Forelimb muscle (tissue), 1 donor: ENCODE measurements around the gene PRELP. TPM values are rescaled to one million over a fixed set of nuclear protein-coding genes. Genes with fewer than 3 reads are reported as not detected.
"Not testable (repeated sequence)": the region's sequence is repeated elsewhere in the genome, so short reads cannot be mapped to it uniquely, and the experiment has no call there.

Source experiments
- DNase-seq: peaks from one replicate; pipeline ENCODE4 v3.0.0-alpha.2; 2013; ENCODE audit warnings: low read depth
- polyA plus RNA-seq: library from polyadenylated mRNA; unstranded; fragments of 120-200 nt; gene quantifications from one replicate; pipeline ENCODE4 v1.2.1, GENCODE V29; 2013; ENCODE audit not compliant: insufficient read length

PRELP gene
- polyA plus RNA-seq, 1 donor, result 1.5 TPM

DNA sequence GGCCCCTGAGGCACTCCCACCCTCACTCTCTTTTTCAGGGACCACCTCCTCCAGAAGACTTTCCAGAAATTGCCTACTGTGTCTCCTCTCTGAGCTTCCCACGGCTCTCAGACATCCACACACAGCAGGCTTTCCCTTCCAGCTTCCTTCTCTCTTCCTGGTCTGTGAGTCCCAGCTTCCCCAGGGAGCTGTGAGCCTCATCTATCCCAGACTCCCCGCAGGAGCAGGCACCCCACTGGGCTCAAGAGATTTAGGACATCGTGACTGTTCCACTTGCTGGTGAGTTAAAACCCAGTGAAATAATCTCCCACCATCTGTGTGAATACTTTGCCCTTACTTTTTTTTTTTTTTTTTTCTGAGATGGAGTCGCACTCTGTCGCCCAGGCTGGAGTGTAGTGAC is 22.0 kb upstream of the PRELP start:
- no peak for DNase-seq

DNA sequence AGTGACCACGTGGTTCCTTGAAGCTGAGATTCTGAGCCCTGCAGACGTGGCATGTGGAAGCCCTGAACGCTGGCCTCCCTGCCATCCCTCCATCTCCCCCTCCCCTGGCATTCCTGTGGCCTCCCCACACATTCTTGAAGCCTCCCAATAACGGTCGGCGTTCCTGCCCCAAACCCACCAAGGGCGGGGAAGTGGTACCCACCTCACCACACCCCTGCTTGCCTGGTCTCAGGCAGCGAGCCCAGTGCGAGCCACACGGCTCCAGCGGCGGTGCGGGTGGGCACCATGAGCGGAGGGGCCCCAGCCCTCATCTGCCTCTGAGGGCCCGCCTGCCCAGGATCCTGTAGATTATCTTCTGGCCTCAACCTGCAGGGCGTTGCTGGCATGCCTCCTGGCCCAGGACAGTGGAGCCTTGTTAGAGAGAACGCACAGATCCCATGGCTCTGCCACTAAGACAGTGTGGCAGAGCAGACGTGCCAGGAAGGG is 20.6 kb upstream of the PRELP start:
- DNase-seq, result no peak

DNA sequence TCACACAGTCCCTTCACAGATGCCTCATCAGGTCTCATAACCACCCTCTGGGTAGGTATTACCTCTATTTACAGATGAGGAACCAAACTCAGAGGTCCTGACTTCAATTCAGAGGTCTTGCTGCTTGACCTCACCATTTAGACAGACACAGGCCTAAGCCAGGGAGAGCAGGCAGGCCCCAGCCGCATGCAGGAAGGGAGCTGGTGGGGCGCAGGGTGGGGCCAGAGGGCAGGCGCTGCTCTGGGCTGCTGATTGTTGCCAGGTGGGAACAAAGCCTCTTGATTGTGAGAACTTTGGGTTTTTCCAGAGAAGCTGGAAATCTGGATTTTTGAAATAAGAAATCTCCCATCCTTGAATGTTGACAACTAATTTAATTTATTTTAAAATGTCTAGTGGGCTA is 19.9 kb upstream of the PRELP start:
- no peak for DNase-seq

DNA sequence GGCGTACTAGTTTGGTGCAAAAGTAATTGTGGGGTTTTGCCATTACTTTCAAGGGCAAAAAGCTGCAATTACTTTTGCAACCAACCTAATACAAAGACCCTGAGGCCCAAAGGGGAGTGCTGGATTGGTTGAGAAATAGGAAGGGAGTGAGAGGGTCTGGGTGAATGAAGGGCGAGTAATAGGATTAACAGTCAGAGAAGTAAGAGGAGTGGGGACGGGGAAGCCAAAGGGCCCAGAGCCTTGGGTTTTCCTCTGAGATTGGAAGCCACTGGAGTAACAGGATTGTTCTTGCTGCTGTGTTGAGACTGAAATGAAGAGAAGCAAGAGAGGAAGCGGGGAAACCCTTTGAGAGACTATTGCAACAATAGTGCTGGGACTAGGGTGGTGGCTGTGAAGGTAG is 19.0 kb upstream of the PRELP start:
- no peak for DNase-seq

DNA sequence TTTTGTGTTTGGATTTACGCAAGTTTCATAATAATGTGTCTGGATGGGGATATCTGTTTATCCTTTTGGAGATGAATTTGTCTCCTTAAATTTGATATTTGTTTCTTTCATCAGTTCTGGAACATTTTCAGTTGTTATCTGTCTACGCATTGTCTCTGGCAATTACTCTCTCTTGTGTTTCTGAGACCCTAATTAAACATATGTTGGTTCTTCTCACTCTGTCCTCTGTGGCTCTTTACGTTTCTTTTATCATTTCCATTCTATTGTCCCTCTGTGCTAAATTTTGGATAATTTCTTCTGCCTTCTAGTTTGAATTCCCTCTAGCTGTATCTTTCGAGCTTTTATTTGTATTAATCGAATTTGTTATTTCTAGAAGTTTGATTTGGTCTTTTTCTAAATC is 17.5 kb upstream of the PRELP start:
- DNase-seq, result no peak

DNA sequence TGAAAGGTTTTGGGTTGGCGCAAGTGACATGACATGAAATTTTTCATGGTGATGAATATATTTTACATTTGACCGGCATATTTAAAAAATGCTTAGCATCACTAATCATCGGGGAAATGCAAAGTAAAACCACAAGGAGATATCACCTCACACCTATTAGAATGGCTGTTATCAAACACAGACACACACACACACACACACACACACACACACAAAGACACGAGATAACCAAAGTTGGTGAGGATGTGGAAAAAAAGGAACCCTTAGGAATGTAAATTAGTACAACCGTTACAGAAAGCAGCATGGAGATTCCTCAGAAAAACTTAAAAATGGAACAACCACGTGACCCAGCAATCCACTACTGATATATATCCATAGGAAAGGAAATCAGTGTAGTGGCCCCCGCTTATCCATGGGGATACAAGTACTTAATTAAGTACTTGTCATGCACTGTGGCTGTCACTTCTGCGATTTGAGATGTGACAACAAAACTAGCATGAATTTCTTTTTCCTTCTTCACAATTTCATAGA is 15.9 kb upstream of the PRELP start:
- DNase-seq, result no peak

DNA sequence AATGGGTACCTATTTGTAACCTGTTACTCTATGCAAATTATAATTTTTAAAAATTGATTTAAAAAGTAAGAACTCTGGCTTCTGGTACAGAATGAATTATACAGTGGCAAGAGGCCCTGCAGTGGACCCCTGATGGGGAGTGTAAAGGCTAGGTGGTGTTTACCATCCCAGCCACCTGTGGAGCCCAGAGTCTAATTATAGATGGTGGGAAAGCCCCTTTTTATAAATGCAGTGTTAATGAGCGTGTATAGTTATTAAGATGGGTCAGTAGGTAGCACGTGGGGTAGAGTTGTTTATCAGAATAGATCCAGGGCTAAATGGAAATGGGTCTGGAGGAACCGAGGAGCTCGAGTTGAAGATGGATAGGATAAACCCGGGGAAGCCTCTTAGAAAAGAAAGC is 13.9 kb upstream of the PRELP start:
- no peak for DNase-seq

DNA sequence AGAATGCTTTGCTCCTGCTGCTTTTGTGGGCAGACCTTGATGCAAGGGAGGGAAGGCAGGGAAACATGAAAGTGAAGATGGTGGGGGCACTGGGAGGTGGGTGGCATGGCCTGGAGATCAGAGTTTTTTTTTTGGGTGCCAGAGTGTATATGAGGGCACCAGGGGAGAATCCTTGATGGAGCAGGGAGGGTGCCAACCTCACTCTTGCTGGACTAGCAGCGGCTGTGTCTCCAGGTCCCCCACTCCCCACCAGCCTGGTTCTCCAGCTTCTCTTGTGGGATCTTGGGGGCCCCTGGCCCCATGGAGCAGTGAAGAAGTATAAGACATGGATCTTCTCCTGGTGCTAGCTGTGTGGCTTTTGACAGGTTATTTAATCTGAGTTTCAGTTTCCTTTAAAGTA is 13.5 kb upstream of the PRELP start:
- DNase-seq, result no peak

DNA sequence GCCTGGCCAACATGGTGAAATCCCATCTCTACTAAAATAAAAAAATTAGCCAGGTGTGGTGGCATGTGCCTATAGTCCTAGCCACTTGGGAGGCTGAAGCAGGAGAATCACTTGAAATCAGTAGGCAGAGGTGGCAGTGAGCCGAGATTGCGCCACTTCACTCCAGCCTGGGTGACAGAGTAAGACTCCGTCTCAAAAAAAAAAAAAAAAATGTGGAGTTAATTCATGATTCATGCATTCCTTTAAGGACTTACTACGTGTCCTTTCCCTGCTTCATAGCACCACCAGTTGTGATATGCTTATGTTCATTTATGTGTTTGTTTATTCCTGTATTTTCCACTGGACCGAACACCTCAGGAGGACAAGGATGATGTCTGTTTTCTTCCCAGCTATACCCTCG is 12.7 kb upstream of the PRELP start:
- DNase-seq, result no peak

DNA sequence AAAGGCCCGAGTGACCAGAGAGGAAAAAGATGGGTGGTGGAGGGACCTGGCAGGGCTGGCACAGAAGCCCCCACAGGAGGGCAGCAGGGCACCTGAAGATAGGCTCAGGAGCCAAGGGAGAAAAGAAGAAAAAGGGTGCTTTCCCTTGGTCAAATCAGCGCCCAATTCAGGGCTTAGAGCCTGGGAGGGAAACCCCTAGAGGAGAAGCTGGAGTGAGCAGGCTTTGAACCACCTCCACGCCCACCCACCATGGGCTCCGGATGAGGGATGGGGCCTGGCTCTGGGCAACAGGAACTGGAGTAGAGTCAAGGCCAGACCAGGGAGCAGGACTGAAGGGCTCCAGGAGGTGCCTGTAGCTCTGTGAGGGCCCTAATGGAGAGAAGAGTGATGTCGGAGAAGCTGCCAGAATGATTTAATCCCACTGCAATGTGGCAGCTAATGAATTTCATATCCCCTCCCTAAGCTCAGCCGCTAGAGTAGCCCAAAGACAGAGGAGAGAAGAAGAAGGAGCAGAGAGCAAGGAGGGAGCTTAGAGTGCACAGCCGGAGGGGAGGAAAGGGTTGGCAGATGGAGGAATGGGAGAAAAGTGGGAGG is 12.0 kb upstream of the PRELP start:
- DNase-seq, result no peak

DNA sequence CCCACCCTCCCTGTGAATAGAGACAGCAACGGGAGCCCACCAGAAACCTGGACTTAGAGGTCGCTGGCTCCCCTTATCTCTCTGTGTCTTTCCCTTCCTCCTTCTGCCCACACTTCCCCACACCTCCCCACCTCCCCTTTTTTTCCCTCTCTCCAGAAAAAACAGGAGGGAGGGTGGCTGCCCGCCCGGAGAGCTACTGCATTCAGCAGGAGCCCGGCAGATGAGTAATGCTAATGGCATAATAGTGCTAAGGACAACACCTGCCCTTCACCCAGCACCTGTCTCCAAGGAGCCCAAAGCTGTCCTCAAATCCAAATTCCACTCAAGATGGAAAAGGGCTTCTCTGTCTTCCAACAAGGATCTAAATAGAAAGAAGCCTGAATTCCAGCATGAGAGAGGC is 11.4 kb upstream of the PRELP start:
- DNase-seq, result no peak

DNA sequence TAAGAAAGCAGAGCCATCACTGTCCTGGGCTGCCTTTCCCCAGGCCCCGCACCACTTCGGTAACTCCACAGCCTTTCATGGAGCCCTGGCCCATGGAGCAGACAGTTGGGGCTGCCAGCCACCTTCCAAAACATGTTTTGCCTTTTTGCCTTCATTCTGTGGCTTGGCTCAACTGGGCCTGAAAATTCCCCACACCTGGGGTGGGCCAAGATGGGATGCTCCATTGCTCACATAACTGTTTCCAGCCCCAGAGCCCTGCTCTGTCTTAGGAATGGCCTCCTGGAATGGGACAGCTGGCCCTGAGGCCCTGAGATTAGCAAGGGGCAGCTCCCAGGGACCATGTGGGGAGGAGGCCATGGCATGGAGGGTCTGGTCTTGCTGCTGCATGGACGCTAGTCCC is 10.9 kb upstream of the PRELP start:
- DNase-seq, result no peak

DNA sequence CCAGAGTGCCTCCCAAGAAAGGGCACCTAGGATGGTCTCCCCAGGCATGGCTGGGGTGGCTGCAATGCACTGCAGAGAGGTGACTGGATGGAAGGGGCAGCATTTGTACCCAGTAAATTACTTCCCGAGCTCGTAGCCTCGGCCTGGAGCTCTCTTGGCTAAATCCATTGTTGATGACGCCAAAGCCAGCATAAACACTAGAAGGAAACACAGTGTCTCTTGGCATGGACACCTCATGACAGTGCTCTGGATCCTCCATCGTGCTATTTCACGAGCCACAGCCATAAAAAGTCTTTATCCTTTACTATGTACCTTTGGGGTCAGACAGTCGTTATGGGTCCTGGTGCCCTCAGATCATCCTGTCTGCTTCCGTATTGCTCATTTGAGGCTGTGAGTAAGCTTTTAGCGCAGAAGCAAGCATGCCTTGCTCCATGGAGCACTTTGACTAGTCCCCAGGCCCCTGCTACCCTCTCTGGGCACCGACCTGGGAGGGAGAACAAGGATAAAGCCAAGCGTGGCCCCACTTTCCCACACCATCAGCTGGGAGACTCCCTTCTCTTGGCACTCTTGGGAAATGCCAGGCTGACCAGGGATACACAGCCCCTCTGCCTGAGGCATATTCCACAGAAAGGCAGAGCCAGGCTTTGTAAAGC is 10.3 kb upstream of the PRELP start:
- DNase-seq, result no peak

DNA sequence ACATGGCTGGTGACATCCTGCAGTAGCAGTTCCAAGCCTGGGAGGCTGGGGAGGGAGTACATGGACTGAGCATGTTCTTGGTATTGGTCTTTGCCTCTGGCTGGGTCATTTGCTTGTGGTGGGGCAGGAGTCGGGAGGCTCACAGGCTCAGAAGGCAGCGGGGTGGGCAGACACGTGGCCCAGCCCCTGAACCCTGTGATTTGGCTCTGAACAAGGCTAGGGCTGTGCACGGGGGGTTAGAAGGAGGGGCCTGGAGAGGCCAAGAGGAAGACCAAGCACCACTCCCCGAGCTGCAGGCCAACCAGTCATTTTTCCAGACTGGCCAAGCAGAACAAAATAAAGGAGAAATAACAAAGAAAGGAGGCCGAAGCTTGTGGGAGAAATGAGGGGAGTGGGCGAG is 9.7 kb upstream of the PRELP start:
- no peak for DNase-seq

DNA sequence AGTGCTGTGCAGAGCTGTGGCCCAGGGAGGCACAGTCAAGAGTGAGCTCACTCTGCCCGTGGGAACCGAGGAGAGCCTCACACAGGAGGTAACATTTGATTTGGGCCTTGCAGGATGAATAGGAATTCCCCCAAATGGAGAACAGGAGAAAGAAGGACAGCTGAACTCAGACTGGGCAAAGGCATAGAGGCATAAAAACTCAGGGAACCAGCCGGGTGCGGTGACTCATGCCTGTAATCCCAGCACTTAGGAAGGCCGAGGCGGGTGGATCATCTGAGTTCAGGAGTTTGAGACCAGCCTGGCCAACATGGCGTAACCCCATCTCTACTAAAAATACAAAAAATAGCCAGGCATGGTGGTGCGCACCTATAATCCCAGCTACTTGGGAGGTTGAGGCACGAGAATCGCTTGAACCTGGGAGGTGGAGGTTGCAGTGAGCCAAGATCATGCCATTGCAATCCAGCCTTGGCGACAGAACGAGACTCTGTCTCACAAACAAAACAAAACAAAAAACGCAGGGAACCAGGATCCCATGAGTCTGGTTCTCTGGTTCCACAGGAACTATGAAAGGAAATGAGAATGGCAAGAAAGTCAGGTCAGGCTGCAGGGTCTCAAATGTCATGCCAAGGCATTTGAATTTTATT is 8.6 kb upstream of the PRELP start:
- DNase-seq, result not testable (repeated sequence)

DNA sequence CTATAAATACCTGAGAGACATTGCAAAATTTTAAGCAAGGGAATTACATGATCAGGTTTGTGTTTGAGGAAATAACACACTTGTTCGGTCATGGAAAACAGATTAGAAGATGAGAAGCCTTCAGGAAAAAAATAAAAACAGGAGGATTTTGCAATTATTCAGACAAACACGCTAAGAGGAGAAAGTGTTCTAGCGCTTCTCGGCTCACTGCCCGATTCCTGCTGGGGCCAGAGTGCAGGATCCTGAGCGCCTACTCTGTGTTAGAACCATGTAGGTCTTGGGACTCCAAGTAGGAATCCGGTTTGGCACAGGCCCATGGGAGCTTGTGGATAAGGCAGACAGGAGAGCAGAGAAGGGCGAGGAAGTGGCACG is 8.1 kb upstream of the PRELP start:
- DNase-seq, result no peak

DNA sequence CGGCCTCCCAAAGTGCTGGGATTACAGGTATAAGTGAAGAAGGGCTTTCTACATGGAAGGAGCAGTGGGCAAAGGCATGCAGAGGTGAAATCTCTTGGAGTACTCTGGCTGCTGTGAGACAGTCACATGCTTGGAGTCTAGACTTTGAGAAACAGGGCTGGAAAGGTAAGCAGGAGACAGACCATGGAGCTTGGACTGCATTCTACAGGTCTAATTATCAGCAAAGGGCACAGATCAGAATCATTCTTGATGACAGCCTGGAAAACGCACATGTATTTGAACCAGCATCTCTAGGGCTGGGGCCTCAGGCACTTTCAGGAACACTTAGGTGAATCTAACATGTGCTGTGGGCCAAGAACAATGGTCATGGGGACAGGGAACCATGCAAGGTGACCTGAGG is 7.3 kb upstream of the PRELP start:
- no peak for DNase-seq

DNA sequence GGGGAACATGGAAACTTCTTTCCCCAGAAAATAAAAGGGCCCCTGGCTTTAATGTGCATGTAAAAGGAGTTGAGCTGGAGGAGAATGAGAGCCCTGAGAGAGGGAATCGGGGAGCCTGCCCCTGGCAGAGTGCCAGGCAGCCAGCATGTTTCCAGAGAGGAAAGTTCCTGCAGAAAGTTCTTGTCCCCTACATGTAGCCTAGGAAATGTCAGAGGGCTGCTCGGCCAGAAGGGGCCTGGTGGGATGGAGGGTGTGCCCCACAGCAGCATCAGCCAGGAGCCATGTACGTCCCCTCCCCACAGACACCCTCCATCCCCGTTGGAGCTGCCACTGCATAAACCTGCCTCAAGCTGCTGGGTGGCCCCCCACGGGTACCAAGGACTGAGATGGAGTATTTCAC is 5.4 kb upstream of the PRELP start:
- no peak for DNase-seq

DNA sequence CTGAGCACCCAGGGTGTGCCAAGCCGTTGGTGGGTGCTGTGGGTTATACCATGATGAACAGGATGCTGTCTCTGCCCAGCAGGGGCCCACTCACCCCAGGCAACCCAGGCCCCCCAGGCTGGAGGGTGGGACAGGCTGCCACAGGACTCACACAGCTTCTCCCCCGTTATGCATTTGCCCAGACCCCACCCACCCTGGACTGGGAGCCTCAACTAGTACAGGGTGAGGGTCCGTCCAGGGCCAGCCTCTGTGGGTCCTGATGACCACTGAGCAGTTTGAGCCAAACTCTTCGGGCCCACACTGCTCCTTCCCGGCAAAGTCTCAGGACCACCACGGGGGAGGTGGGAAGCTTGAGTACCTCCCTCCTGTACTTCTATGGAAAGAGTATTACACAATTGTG is 3.8 kb upstream of the PRELP start:
- no peak for DNase-seq

DNA sequence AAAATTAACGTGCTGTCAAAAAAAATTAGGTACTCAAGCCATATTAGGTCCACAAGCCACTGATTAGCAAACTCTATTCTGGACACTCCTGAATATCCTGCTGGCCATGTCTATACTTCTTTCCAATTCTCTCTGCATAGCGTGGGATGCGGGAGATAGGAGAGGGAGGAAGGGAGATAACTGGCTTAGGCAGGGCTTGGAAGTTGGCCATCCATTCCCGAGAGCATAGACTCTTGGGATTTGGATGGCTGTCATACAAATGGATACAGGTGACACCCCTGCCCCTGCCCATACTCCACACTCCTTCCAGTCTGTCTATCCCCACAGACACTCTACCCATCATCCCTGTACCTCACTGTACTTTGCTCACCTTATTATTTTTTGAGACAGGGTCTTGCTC is 2.3 kb upstream of the PRELP start:
- no peak for DNase-seq

DNA sequence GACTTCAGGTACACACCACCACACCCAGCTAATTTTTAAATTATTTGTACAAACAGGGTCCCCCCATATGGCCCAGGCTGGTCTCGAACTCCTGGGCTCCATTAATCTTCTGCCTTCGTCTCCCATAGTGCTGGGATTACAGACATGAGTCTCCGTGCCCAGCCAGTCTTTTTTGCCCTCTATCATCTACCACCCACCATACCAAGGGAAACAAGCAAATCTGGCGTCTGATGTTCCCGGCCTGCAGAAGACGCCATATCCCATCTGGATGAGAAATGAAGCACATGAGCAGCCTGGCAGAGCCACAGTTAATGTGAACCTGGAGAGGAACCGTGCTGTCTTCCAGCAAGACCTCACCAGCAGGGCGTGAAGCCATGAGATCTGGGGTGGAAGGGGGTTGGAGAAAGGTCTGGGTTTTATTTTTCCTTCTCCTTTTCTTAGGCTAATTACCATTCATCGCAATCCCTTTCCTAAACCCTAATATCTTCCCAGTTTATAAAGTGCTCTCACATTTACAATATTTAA is 1.8 kb upstream of the PRELP start:
- DNase-seq, result no peak

DNA sequence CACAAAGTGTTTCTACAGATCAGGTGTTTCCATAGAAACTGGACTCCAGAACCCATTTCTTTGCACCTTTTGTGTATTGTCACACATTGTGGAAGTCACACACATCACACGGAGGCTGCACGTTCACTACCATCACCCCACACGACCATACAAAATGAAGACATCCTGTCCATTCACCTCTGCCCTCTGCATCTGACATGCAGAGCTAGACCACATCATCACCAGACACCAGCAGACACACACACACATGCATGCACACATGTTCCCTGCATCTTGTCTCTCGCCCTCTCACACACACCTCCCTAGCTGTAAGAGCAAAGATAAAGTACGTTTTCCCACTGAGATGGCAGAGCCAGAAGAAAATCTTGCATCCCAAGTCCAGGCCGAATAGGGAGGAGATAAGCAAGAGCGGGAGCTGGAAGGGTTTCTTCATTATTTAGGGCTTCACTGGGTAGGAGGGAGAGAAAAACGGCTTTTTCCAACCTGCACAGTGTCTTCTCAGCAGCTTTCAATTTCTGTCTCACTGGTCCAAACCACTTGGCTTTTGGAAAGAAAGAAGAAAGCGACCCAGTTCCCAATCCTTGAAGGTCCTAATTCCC is 709 bp downstream of the PRELP start:
- DNase-seq, result no peak

DNA sequence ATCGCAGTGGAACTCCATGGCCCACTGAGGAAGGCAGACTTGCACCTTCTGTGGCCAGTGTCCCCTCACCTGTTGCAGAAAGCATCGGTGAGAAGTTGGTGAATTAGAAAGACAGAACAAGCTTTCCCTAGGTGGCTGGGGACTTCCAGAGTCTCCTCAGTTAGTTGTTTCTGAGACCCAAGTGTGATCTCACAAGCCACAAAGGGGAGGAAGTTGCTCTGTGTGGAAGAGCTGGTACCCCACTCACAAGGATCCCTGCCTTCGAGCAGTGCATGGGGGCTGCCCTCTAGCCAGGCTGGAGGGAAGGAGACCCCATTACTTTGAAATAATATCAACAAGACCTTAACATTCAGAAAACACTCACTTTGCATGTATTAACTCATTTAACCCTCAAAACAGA is 2.1 kb downstream of the PRELP start:
- no peak for DNase-seq
